NCI-H1694 treated with DMSO at 0.1 percent for 48 hours (cell line): ENCODE measurements around the gene BUB3.

Experiments used
- DNase-seq: peaks from one replicate; lab custom pipeline; 2025; lab: John Stamatoyannopoulos, UW

The BUB3 gene

GRCh38 chr10:123204127-123204461 is 49.9 kb downstream of the BUB3 start:
- DNase-seq = no peak

- DNase-seq = no peak
Measured at GRCh38 chr10:123205041-123205440, 50.8 kb downstream of the BUB3 start.

- DNase-seq = no peak
Measured at GRCh38 chr10:123212063-123212462, 57.9 kb downstream of the BUB3 start.

GRCh38 chr10:123212640-123213039 is 58.4 kb downstream of the BUB3 start:
- no peak for DNase-seq

GRCh38 chr10:123213192-123213591 is 59.0 kb downstream of the BUB3 start:
- DNase-seq = no peak
